ENCODE measurements around the gene STK17A. TPM values are rescaled to one million over a fixed set of nuclear protein-coding genes. Genes with fewer than 3 reads are reported as not detected.
"Not testable (repeated sequence)": the region's sequence is repeated elsewhere in the genome, so short reads cannot be mapped to it uniquely, and the experiment has no call there.

STK17A gene
- total RNA-seq, 1 donor from 2014 or later, result 7.7 TPM

- no peak for DNase-seq (ENCODE audit: low spot score)
Observed at GRCh38 chr7:43568529-43568928, 14.4 kb upstream of the STK17A start.

- DNase-seq (ENCODE audit: low spot score), result no peak
Observed at GRCh38 chr7:43569424-43569823, 13.5 kb upstream of the STK17A start.

GRCh38 chr7:43570688-43571365 lies 12.1 kb upstream of the STK17A start:
- no peak for DNase-seq (ENCODE audit: low spot score)

DNA sequence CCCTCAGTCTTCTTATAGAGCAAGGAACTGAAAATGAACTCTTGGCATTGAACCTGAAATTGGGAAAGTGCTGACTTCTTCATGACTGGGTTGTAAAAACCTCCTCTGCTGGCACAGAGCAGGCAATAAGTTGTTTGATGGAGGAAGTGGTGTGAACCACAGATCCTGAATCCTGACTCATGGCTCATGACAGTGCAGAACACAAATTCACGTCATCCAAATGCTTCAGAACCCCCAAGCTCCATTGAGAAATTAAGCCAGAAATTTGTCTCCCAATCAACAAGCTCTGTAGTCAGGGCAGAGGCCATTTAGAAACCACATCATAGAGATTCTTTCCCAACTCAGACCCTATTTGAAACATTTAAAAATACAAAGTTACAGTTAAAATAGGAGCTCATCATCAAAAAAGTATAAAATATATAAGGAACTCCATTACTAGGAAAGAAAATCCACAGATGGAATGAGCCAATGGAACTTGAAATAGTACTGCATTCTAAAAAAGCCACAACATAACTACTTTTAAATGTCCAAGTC lies 10.3 kb upstream of the STK17A start:
- DNase-seq (ENCODE audit: low spot score), result no peak

- DNase-seq (ENCODE audit: low spot score), result not testable (repeated sequence)
Observed at GRCh38 chr7:43573832-43574231, 9.1 kb upstream of the STK17A start.

DNA sequence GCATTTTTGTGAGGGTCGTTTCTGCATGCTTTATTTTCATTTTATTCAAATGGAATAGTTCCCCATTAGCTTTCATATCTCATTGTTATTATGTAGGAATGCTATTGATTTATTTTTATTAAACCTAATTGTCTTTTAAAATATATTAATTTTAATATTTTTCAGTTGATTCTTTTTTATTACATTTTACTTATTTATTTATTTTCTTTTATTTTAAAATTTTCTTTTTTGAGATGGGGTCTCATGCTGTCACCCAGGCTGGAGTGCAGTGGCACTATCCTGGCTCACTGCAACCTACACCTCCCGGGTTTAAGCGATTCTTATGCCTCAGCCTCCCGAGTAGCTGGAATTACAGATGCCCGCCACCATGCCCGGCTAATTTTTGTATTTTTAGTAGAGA lies 7.4 kb upstream of the STK17A start:
- DNase-seq (ENCODE audit: low spot score), result no peak

GRCh38 chr7:43576241-43576640 lies 6.7 kb upstream of the STK17A start:
- DNase-seq (ENCODE audit: low spot score), result no peak

DNA sequence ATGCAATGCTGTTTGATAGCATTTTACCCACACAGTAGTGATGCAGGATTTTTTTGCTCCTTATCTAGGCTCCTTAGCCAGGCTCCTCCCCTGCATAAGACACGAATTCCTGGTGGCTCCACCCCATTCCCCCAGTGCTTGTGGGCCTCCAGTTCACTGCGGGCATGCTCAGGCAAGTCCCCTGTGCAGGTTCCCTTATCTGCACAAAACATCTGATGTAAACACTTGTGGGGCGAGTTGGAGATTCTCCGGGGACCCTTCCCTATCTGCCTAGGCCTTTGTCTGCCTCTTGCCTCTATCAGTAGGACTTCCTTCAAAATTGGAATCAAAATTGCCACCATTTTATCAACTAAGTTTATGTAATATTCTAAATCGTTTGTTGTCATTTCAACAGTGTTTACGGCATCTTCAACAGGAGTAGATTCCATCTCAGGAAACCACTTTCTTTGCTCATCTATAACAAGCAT lies 5.4 kb upstream of the STK17A start:
- DNase-seq (ENCODE audit: low spot score), result no peak

DNA sequence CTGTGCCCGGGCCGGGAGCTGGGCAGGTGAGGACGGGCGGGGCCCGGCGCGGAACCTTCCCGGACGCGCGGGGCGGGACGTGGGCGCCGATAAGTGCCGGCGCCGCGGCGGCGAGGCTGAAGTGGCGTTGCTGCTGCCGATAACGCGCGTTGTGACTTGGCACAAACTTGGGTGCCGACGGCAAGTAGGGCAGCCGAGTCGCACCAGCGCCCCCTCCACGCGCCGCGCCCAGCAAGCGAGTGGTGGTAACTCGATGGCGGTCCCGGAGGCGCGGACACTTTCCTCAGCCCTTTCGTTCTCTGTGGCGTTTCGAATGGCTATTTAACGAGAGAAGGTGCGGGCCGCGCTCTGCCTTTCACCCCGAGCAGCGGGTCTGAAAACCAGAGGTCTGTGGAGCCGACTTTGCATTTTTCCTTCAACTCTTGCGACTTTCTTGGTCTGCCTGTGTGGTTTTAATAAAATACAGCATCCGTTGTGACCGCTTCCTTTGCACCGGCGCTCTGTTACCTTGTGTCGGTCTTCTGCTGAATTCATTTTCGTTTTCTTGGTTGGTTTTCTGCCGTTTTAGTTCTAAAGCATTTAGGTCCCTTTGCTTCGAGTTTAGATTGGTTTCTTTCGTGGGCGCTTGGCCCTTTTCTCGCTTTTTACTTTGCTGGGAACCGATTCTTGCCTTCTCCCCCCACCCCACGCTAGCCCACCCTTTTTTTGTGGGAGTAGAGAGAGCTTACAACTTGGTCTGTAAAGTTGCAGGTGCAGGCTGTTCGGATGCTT lies 701 bp downstream of the STK17A start:
- DNase-seq (ENCODE audit: low spot score), result peak; percentile 68

- DNase-seq (ENCODE audit: low spot score), result no peak
Observed at GRCh38 chr7:43584195-43584586, 1.3 kb downstream of the STK17A start.

- not testable (repeated sequence) for DNase-seq (ENCODE audit: low spot score)
Observed at GRCh38 chr7:43584733-43585132, 1.8 kb downstream of the STK17A start.

DNA sequence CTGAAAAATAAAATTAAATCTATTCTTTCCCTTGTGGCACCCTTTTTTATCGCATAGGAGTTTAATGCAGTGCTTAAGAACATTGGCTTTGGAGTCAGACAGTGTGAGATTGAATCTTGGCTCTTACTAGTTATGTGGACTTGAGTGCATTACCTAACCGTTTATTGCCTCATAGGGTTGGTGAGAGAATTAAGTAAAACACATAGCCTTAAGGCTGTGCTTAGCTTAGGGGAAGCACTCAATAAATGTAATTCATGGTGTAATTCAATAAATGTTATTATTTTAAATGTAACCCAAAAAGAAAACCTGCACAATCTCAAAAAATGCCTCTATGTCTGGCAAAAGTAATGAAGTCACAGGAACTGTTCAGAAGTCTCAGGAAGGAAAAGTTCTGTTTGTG lies 2.7 kb downstream of the STK17A start:
- no peak for DNase-seq (ENCODE audit: low spot score)

GRCh38 chr7:43586251-43586900 lies 3.5 kb downstream of the STK17A start:
- no peak for DNase-seq (ENCODE audit: low spot score)

DNA sequence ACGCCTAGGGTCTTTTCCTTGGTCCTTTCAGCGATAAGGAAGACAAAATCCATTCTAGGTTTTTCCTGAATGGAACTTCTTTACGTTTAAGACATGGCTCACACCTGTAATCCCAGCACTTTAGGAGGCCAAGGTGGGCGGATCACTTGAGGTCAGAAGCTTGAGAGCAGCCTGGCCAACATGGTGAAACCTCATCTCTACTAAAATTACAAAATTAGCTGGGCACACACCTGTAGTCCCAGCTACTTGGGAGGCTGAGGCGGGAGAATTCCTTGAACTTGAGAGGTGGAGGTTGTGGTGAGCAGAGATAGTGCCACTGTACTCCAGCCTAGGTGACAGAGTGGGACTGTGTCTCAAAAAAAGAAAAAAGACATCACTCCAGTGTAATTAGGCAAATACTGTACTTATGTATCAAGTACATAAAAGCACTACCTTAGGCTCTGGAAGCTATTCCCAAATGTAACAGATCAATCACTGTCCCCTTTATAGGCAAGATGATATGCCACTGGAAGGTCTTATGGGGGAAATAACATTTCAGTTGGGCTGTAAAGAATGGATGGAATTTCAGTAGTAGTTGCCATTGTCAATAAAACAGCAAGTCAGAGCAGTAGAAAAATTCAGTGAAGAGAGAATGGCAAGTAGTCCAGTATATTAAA lies 5.7 kb downstream of the STK17A start:
- DNase-seq (ENCODE audit: low spot score), result no peak

- no peak for DNase-seq (ENCODE audit: low spot score)
Observed at GRCh38 chr7:43589133-43589478, 6.2 kb downstream of the STK17A start.

GRCh38 chr7:43589728-43590127 lies 6.8 kb downstream of the STK17A start:
- DNase-seq (ENCODE audit: low spot score), result no peak

GRCh38 chr7:43590862-43591557 lies 8.1 kb downstream of the STK17A start:
- DNase-seq (ENCODE audit: low spot score), result no peak

GRCh38 chr7:43591558-43592180 lies 8.8 kb downstream of the STK17A start:
- no peak for DNase-seq (ENCODE audit: low spot score)

- no peak for DNase-seq (ENCODE audit: low spot score)
Observed at GRCh38 chr7:43592326-43592725, 9.4 kb downstream of the STK17A start.

DNA sequence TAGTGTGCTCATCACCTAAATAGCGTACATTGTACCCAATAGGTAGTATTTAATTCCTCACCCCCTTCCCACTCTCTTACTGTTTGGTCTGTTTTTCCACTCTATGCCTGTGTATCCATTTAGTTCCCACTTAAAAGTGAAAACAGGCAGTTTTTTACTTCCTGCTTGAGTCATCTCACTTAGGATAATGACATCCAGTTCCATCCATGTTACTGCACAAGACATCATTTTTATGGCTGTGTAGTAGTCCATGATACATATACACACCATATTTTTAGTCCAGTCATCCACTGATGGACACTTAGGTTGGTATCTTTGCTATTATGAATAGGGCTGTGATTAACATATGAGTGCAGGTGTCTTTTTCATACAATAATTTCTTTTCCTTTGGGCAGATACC lies 10.1 kb downstream of the STK17A start:
- DNase-seq (ENCODE audit: low spot score), result no peak

- DNase-seq (ENCODE audit: low spot score), result no peak
Observed at GRCh38 chr7:43594020-43594419, 11.1 kb downstream of the STK17A start.
